Measurements from ENCODE around the gene KANK2.

The KANK2 gene

DNA sequence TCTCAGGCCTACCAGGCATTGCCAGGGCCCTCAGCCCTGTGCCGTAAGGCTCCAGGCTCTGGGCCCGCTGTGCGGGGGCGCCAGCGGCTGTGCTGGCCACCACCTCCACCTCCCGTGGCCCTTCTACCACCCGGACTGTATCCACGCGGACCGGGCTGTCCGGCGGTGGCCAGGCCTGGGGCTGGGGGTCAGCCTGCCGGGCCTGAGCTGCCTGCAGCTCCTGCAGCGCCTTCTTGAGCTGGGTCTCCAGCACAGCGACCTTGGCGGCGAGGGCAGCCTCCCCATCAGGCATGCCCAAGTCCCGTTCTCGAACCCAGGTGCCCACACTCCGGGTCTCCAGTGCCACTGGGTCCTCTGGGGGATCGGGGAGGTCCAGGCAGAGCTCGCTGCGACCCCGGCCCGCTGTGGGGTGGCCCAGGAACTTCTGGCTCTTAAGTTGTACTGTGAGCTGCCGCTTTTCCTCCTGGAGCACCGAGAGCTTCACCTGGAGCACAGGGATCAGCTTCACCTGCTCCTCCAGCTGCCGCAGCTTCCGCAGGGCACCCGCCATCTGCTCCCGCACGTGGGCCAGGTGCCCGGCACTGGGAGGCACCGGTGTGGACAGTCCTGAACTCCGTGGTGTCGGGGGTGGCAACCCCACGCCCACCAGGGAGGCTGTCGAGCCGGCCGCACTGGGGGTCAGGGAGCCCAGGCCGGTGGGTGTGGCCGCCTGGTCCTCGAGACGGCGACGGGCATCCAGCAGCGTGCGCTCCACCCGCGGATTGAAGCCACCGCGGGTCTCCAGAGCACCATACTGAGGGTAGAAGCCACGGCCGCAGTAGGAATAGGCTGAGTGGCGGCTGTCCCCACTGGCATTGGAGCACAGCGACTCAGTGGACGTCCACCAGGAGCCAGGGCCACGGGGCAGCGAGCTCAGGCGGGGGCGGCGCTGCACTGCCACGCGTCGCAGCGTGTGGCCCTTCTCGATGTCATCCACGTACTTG lies 4.1 kb downstream of the KANK2 start:
- in situ Hi-C loops (cut with MboI; ENCODE audit: low sequenced_read_pairs, unreplicated experiment), result no loop called here
- TF ChIP-seq CTCF (IDR thresholded peaks at IDR 0.05; ENCODE audit: borderline replicate concordance, control extremely low read depth, extremely low read depth, insufficient read depth, missing control alignments), result no peak
- DNase-seq (ENCODE audit: low spot score), result no peak

DNA sequence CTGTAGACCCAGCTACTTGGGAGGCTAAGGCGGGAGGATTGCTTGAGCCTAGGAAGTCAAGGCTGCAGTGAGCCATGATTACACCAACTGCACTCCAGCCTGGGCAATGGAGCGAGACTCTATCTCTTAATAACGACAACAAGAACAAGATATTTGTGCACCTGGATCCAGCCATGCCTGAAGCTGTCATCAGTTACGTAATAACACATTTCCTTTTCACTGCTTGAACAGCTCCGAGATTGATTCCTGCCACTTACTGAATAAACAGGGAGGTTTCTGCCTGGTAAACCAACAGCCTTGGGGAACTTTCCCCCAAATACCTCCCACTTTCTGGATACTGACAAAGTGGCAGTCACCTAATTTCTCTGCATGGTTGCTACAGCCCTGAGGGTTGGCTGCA lies 5.4 kb downstream of the KANK2 start:
- in situ Hi-C loops (cut with MboI; ENCODE audit: low sequenced_read_pairs, unreplicated experiment), result no loop called here
- no peak for TF ChIP-seq CTCF (IDR thresholded peaks at IDR 0.05; ENCODE audit: borderline replicate concordance, control extremely low read depth, extremely low read depth, insufficient read depth, missing control alignments)
- no peak for DNase-seq (ENCODE audit: low spot score)

DNA sequence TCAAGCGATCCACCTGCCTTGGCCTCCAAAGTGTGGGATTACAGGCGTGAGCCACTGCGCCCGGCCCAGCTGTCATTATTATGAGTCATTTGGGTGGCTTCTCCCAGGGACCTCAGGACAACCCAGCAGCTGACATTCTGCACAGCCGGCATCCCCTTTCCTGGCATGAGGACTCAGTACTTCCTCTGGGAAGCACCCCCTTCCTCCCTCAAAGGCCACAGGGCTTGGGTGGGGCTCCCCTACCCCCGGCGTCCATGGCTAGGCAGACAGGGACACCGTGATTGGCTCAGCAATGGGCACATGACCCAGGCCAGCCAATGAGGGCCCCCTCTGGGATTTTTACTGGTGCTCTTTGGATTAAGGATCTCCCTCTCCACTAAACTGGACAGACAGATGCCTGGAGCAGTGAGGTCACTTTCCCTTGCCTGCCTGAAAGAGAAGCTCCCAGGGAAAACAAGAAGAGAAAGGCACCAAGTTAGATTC lies 6.0 kb downstream of the KANK2 start:
- no peak for TF ChIP-seq CTCF (IDR thresholded peaks at IDR 0.05; ENCODE audit: borderline replicate concordance, control extremely low read depth, extremely low read depth, insufficient read depth, missing control alignments)
- DNase-seq (ENCODE audit: low spot score), result no peak
- in situ Hi-C loops (cut with MboI; ENCODE audit: low sequenced_read_pairs, unreplicated experiment), result no loop called here

- no peak for DNase-seq (ENCODE audit: low spot score)
- no peak for TF ChIP-seq CTCF (IDR thresholded peaks at IDR 0.05; ENCODE audit: borderline replicate concordance, control extremely low read depth, extremely low read depth, insufficient read depth, missing control alignments)
- in situ Hi-C loops (cut with MboI; ENCODE audit: low sequenced_read_pairs, unreplicated experiment), result no loop called here
Measured at GRCh38 chr19:11190501-11190900, 6.8 kb downstream of the KANK2 start.

GRCh38 chr19:11187441-11187840 lies 9.9 kb downstream of the KANK2 start:
- in situ Hi-C loops (cut with MboI; ENCODE audit: low sequenced_read_pairs, unreplicated experiment), result no loop called here
- no peak for TF ChIP-seq CTCF (IDR thresholded peaks at IDR 0.05; ENCODE audit: borderline replicate concordance, control extremely low read depth, extremely low read depth, insufficient read depth, missing control alignments)
- DNase-seq (ENCODE audit: low spot score), result no peak

DNA sequence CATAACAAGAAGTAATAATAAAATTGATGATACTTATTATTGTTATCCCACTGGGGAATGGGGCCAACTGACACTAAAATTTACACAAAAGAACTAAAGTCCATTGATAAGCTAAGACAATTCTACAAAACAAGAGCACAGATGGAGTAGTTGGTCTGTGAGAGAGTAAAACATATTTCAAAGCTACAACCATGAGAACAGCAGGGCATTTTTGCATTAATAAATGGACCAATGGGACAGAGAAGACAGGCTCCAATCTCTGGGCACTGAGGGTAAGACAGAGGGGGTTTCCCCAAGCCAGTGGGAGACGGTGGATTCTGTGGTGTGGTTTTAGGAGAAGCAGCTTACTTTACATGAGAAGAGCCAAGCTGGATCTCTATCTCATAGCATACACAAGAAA lies 14.4 kb downstream of the KANK2 start:
- TF ChIP-seq CTCF (IDR thresholded peaks at IDR 0.05; ENCODE audit: borderline replicate concordance, control extremely low read depth, extremely low read depth, insufficient read depth, missing control alignments), result no peak
- DNase-seq (ENCODE audit: low spot score), result no peak

More for the DNA sequence above, 14.4 kb downstream of the KANK2 start:
- in situ Hi-C loops (cut with MboI; ENCODE audit: low sequenced_read_pairs, unreplicated experiment), result no loop called here
